B cell (primary cell): ENCODE data around the gene WDR27. TPM values are rescaled to one million over a fixed set of nuclear protein-coding genes. Genes with fewer than 3 reads are reported as not detected.

Experiments used
- ATAC-seq: fragments of 200-7000 bp; cut with Tn5 transposase; one replicate; pipeline ENCODE4 v1.10.0; 2021; ENCODE audit warnings: low read depth, mild to moderate bottlenecking, moderate number of reproducible peaks, moderate library complexity
- CTCF ChIA-PET: fragments of 350-600 bp; sonication (Branson Sonifier 250); formaldehyde crosslinking; loops from one replicate; lab custom pipeline; 2021; ENCODE audit warnings: antibody characterized with exemption, inconsistent platforms; lab: Charles Lee
- POLR2A ChIA-PET: fragments of 350-600 bp; sonication (Branson Sonifier 250); formaldehyde crosslinking; loops from one replicate; lab custom pipeline; 2021; ENCODE audit warnings: antibody characterized with exemption; lab: Charles Lee
- DNase-seq: peaks from one replicate; pipeline ENCODE4 v3.0.0; 2013
- H2AFZ ChIP-seq: 2 replicates; pipeline ENCODE4 v1.6.1; 2012; ENCODE audit warnings: mild to moderate bottlenecking, low read depth, low read length; ENCODE audit not compliant: insufficient read depth, poor library complexity, severe bottlenecking
- H3K27ac ChIP-seq, 2 donors: 1 replicate in 1 of 2; 2 replicates in 1 of 2; pipeline ENCODE4 v1.5.1; 2012 to 2013; ENCODE audit warnings: low read length in 2 of 2, mild to moderate bottlenecking in 2 of 2, moderate library complexity in 1 of 2
- H3K27me3 ChIP-seq, 4 experiments: fragments of 200-600 bp in 1 of 4; sonication (generic) in 1 of 4; replicated peaks in 1 of 4; 1 replicate in 2 of 4; 2 replicates in 2 of 4; pipeline versions ENCODE4 v1.6.1 to v1.7.0; 2013 to 2016; ENCODE audit warnings: low read length in 3 of 4, mild to moderate bottlenecking in 2 of 4, mixed read lengths in 1 of 4, moderate library complexity in 1 of 4; ENCODE audit not compliant: insufficient read depth in 4 of 4, control insufficient read depth in 3 of 4; ENCODE audit errors: control extremely low read depth in 1 of 4
- H3K36me3 ChIP-seq, 2 experiments: replicated peaks in 1 of 2; 1 replicate in 1 of 2; 2 replicates in 1 of 2; pipeline versions ENCODE4 v1.6.1 to v1.7.1; 2013; ENCODE audit warnings: low read length in 1 of 2; ENCODE audit not compliant: insufficient read depth in 2 of 2, control insufficient read depth in 1 of 2; ENCODE audit errors: control extremely low read depth in 1 of 2, extremely low read depth in 1 of 2
- H3K4me1 ChIP-seq, 2 donors: fragments of 200-600 bp in 1 of 2; sonication (generic) in 1 of 2; 1 replicate in 1 of 2; 2 replicates in 1 of 2; pipeline versions ENCODE4 v1.5.1 to v1.6.1; 2013 to 2017; ENCODE audit warnings: low read length in 2 of 2; ENCODE audit not compliant: control insufficient read depth in 2 of 2, insufficient read depth in 2 of 2
- H3K4me2 ChIP-seq: replicated peaks from 2 replicates; pipeline ENCODE3; 2012; ENCODE audit warnings: mild to moderate bottlenecking, low read depth, low read length; ENCODE audit not compliant: poor library complexity, severe bottlenecking
- H3K4me3 ChIP-seq, 5 experiments: fragments of 200-600 bp in 1 of 5; sonication (generic) in 1 of 5; 1 replicate in 3 of 5; 2 replicates in 2 of 5; pipeline versions ENCODE4 v1.5.1 to v1.7.0; 2011 to 2016; ENCODE audit warnings: low read length in 4 of 5, mild to moderate bottlenecking in 4 of 5, low read depth in 2 of 5, control low read depth in 1 of 5, moderate library complexity in 1 of 5; ENCODE audit not compliant: insufficient read depth in 1 of 5; ENCODE audit errors: control extremely low read depth in 1 of 5, extremely low read depth in 1 of 5
- H3K79me2 ChIP-seq: fragments of 200-600 bp; sonication (generic); one replicate; pipeline ENCODE4 v1.6.0; 2016; ENCODE audit warnings: low read length; ENCODE audit not compliant: control insufficient read depth, insufficient read depth
- H3K9ac ChIP-seq: fragments of 200-600 bp; sonication (generic); 2 replicates; pipeline ENCODE4 v1.6.1; 2017; ENCODE audit warnings: mild to moderate bottlenecking, low read length, moderate library complexity
- H3K9me3 ChIP-seq, 3 donors: one replicate each; pipeline versions ENCODE4 v1.6.1 to v1.7.1; 2013; ENCODE audit warnings: low read length in 2 of 3; ENCODE audit not compliant: control insufficient read depth in 2 of 3, insufficient read depth in 1 of 3; ENCODE audit errors: control extremely low read depth in 1 of 3
- H4K20me1 ChIP-seq: 2 replicates; pipeline ENCODE4 v1.6.0; 2012; ENCODE audit warnings: mild to moderate bottlenecking, low read length; ENCODE audit not compliant: insufficient read depth, control insufficient read depth, poor library complexity, severe bottlenecking
- H3K27ac Mint-ChIP-seq: one replicate; pipeline ENCODE4 v1.8.0; 2021; ENCODE audit warnings: mixed read lengths
- H3K27me3 Mint-ChIP-seq: one replicate; pipeline ENCODE4 v1.8.0; 2021; ENCODE audit warnings: mixed read lengths
- H3K4me1 Mint-ChIP-seq: one replicate; pipeline ENCODE4 v1.8.0; 2021; ENCODE audit warnings: mixed read lengths
- H3K4me3 Mint-ChIP-seq: one replicate; pipeline ENCODE4 v1.8.0; 2021; ENCODE audit warnings: mixed read lengths
- H3K9me3 Mint-ChIP-seq: one replicate; pipeline ENCODE4 v1.8.0; 2022; ENCODE audit warnings: mixed read lengths; ENCODE audit not compliant: insufficient read depth
- CTCF ChIP-seq: fragments of 200-600 bp; IDR thresholded peaks from one replicate; pipeline ENCODE4 v1.8.0; 2022; ENCODE audit warnings: antibody characterized with exemption, mild to moderate bottlenecking
- EZH2 ChIP-seq: IDR thresholded peaks from 2 replicates; pipeline ENCODE4 v1.6.1; 2012; ENCODE audit warnings: borderline replicate concordance, low read depth, mild to moderate bottlenecking, moderate library complexity, low read length; ENCODE audit not compliant: insufficient read depth, poor library complexity, severe bottlenecking
- WGBS: methylation state at CpG from one replicate; pipeline ENCODE4 v1.1.5; 2013; ENCODE audit warnings: missing lambda C conversion rate; ENCODE audit not compliant: insufficient coverage; 5-methylcytosine and 5-hydroxymethylcytosine counted together
- intact Hi-C: fragments of 100-400 bp; cut with micrococcal nuclease; formaldehyde crosslinking; loops from one replicate; pipeline ENCODE4 v1.10.0; 2022
- polyA plus RNA-seq: library from polyadenylated mRNA; depleted of rRNA; stranded (reverse); fragments of >200 nt; gene quantifications from 2 replicates; pipeline ENCODE4 v1.2.3, GENCODE V29; 2012
- total RNA-seq, 2 donors: library from RNA; stranded (reverse); fragments of 120-200 nt in 1 of 2; gene quantifications; 1 replicate in 1 of 2; 2 replicates in 1 of 2; pipeline versions ENCODE4 v1.2.3 to v1.2.4, GENCODE V29; 2013 to 2022

Gene WDR27
- total and polyA plus RNA-seq, 2 donors (not counting 1 experiment from before 2014, with no cell fraction given), result 64.3 to 86.3 TPM

- no peaks in the 10 kb centered on the region for H3K27me3 Mint-ChIP-seq
- ChIA-PET POLR2A (no interaction called here), CTCF (no interaction called here)
- no peak overlapping the region for H3K27ac Mint-ChIP-seq
- Histone ChIP-seq H3K79me2 (peaks cover 30% of the 10 kb centered on the region), H3K4me1 (no peaks in the 10 kb centered on the region), H3K4me2 (no peak overlapping the region), H4K20me1 (peaks cover 9% of the 10 kb centered on the region), H2AFZ (no peak overlapping the region), H3K4me3 (no peak overlapping the region), H3K27ac (no peak overlapping the region), H3K9ac (no peak overlapping the region), H3K27me3 (no peaks in the 10 kb centered on the region), H3K36me3 (peaks cover 7 to 15% of the 10 kb centered on the region in 2 experiments), H3K9me3 (peaks cover 8 to 20% (median 12%) of the 10 kb centered on the region in 3 donors)
- peaks cover 7% of the 10 kb centered on the region for H3K9me3 Mint-ChIP-seq
- peaks cover 2% of the 10 kb centered on the region for H3K4me1 Mint-ChIP-seq
- DNase-seq, result no peak
- TF ChIP-seq CTCF (no peak), EZH2 (no peak)
- intact Hi-C loops, result no loop called here
- no peak for ATAC-seq
- H3K4me3 Mint-ChIP-seq, result no peak overlapping the region
- 94% methylated on average over 3 of the region's 3 CpGs for WGBS
Measured at GRCh38 chr6:169684056-169684455, 17.8 kb downstream of the WDR27 start.

GRCh38 chr6:169678342-169678741, 23.5 kb downstream of the WDR27 start:
- no peaks in the 10 kb centered on the region for H3K27me3 ChIP-seq
- ATAC-seq (no peak), DNase-seq (no peak)
- no peak overlapping the region for H3K9ac ChIP-seq
- ChIA-PET CTCF (no interaction called here), POLR2A (no interaction called here)
- no peak overlapping the region for H3K27ac ChIP-seq
- H2AFZ ChIP-seq, result no peak overlapping the region
- intact Hi-C loops, result no loop called here
- TF ChIP-seq EZH2 (no peak), CTCF (no peak)
- no peak overlapping the region for H3K4me3 ChIP-seq
- H3K4me2 ChIP-seq, result no peak overlapping the region
- H3K79me2 ChIP-seq, result peaks cover 13% of the 10 kb centered on the region
- peaks cover under 1% of the 10 kb centered on the region for H3K4me1 Mint-ChIP-seq
- H3K27ac Mint-ChIP-seq, result no peak overlapping the region
- peaks cover 0 to 9% (median 2%) of the 10 kb centered on the region in 3 donors for H3K9me3 ChIP-seq
- no peaks in the 10 kb centered on the region for H4K20me1 ChIP-seq
- H3K4me1 ChIP-seq, result no peaks in the 10 kb centered on the region
- H3K9me3 Mint-ChIP-seq, result peaks cover 2% of the 10 kb centered on the region
- H3K36me3 ChIP-seq, result peaks cover 0 to 2% of the 10 kb centered on the region in 2 experiments
- no peaks in the 10 kb centered on the region for H3K27me3 Mint-ChIP-seq
- no peak overlapping the region for H3K4me3 Mint-ChIP-seq
- no CpG with 5 or more reads among the region's 1 CpG for WGBS
